ENCODE data around the gene TSPAN10. TPM values are rescaled to one million over a fixed set of nuclear protein-coding genes. Genes with fewer than 3 reads are reported as not detected.

The TSPAN10 gene
- total RNA-seq, 4 donors from 2014 or later = 0.19 to 2.1 (median 0.72) TPM; not detected in 1

- Histone ChIP-seq H3K27me3 (no peaks in the 10 kb centered on the region), H3K4me1 (peaks cover 36 to 67% (median 37%) of the 10 kb centered on the region in 3 donors), H3K4me3 (peak overlapping the region; percentile 85 to 97 (median 95)), H3K36me3 (peaks cover 34 to 64% (median 37%) of the 10 kb centered on the region in 3 donors), H3K9me3 (no peaks in the 10 kb centered on the region), H3K27ac (peak overlapping the region; percentile 85 to 98 (median 94))
- no peak for DNase-seq
- no peak for TF ChIP-seq CTCF (IDR thresholded peaks at IDR 0.05)
- TF ChIP-seq POLR2A (IDR thresholded peaks at IDR 0.05) = no peak
- intact Hi-C loops (cut with DNase I) = no loop called here
- 0% methylated on average over 1 to 12 of the region's 16 CpGs for WGBS, 2 donors
Measured at GRCh38 chr17:81684442-81684911, 47.5 kb downstream of the TSPAN10 start.

GRCh38 chr17:81685108-81685507, 48.1 kb downstream of the TSPAN10 start:
- intact Hi-C loops (cut with DNase I) = no loop called here
- WGBS, 2 donors = 60% methylated on average over 1 of the region's 12 CpGs; no CpG with 5 or more reads in 1 of the 2 donors
- H3K9me3 ChIP-seq = no peaks in the 10 kb centered on the region
- peaks cover 37 to 66% (median 39%) of the 10 kb centered on the region in 3 donors for H3K36me3 ChIP-seq
- no peaks in the 10 kb centered on the region for H3K27me3 ChIP-seq
- no peak for DNase-seq
- TF ChIP-seq POLR2A (IDR thresholded peaks at IDR 0.05) (no peak), CTCF (IDR thresholded peaks at IDR 0.05) (no peak)
- peak overlapping the region; percentile 85 to 98 (median 94) for H3K27ac ChIP-seq
- H3K4me1 ChIP-seq = peaks cover 36 to 71% (median 37%) of the 10 kb centered on the region in 3 donors
- H3K4me3 ChIP-seq = peak overlapping the region; percentile 85 to 97 (median 95)

- peaks cover 36 to 69% (median 37%) of the 10 kb centered on the region in 3 donors for H3K4me1 ChIP-seq
- intact Hi-C loops (cut with DNase I) = no loop called here
- no peak overlapping the region for H3K27ac ChIP-seq
- no peak overlapping the region for H3K4me3 ChIP-seq
- peaks cover 51 to 66% (median 54%) of the 10 kb centered on the region in 3 donors for H3K36me3 ChIP-seq
- no peak for DNase-seq
- no peaks in the 10 kb centered on the region for H3K27me3 ChIP-seq
- no peaks in the 10 kb centered on the region for H3K9me3 ChIP-seq
- TF ChIP-seq POLR2A (IDR thresholded peaks at IDR 0.05) (no peak), CTCF (IDR thresholded peaks at IDR 0.05) (no peak)
- WGBS, 2 donors = 98% methylated on average over 11 of the region's 20 CpGs; no CpG with 5 or more reads in 1 of the 2 donors
Measured at GRCh38 chr17:81686614-81687013, 49.6 kb downstream of the TSPAN10 start.

GRCh38 chr17:81687770-81688541, 51.0 kb downstream of the TSPAN10 start:
- Histone ChIP-seq H3K27me3 (no peaks in the 10 kb centered on the region), H3K9me3 (no peaks in the 10 kb centered on the region), H3K4me3 (no peak overlapping the region), H3K4me1 (peaks cover 26 to 56% (median 26%) of the 10 kb centered on the region in 3 donors), H3K27ac (peak overlapping the region in 2 of 4 donors; percentile 28 to 32), H3K36me3 (peaks cover 64 to 78% (median 64%) of the 10 kb centered on the region in 3 donors)
- no peak for TF ChIP-seq POLR2A (IDR thresholded peaks at IDR 0.05)
- TF ChIP-seq CTCF (IDR thresholded peaks at IDR 0.05) = no peak
- intact Hi-C loops (cut with DNase I) = no loop called here
- whole genome bisulfite sequencing, 2 donors = 62 to 78% methylated on average over 7 to 20 of the region's 41 CpGs
- no peak for DNase-seq

GRCh38 chr17:81688616-81689015, 51.6 kb downstream of the TSPAN10 start:
- peak overlapping the region in 2 of 4 donors; percentile 28 to 32 for H3K27ac ChIP-seq
- H3K4me1 ChIP-seq = peaks cover 24 to 53% (median 25%) of the 10 kb centered on the region in 3 donors
- no peaks in the 10 kb centered on the region for H3K9me3 ChIP-seq
- intact Hi-C loops (cut with DNase I) = no loop called here
- 53% methylated on average over 6 of the region's 14 CpGs; no CpG with 5 or more reads in 1 of the 2 donors for WGBS, 2 donors
- no peaks in the 10 kb centered on the region for H3K27me3 ChIP-seq
- DNase-seq = no peak
- peaks cover 70 to 84% (median 71%) of the 10 kb centered on the region in 3 donors for H3K36me3 ChIP-seq
- TF ChIP-seq CTCF (IDR thresholded peaks at IDR 0.05) = no peak
- no peak for TF ChIP-seq POLR2A (IDR thresholded peaks at IDR 0.05)
- H3K4me3 ChIP-seq = no peak overlapping the region
